HepG2 (cell line): Measurements from ENCODE around the gene SEMA4B. TPM values are rescaled to one million over a fixed set of nuclear protein-coding genes. Genes with fewer than 3 reads are reported as not detected.

Experiments used
- EHMT2 ChIP-seq: fragments of 200-600 bp; sonication (generic); IDR thresholded peaks from 2 replicates; pipeline ENCODE4 v1.7.0; 2017; ENCODE audit warnings: antibody characterized with exemption, low read depth, low read length, borderline replicate concordance
- FOXK1 ChIP-seq: sonication (generic); formaldehyde crosslinking; IDR thresholded peaks from 2 replicates; pipeline ENCODE4 v1.4.0; 2020; ENCODE audit warnings: low read depth, missing genetic modification reagents, borderline replicate concordance
- HNRNPH1 ChIP-seq: fragments of 200-400 bp; formaldehyde crosslinking; optimal IDR thresholded peaks from 2 replicates; pipeline ENCODE3; 2017; ENCODE audit warnings: mild to moderate bottlenecking, low read depth, low read length
- IRF9 ChIP-seq: sonication (generic); formaldehyde crosslinking; IDR thresholded peaks from 2 replicates; pipeline ENCODE4 v1.8.0; 2022; ENCODE audit warnings: missing genetic modification reagents, mild to moderate bottlenecking, borderline replicate concordance
- KDM6A ChIP-seq: IDR thresholded peaks from 2 replicates; pipeline ENCODE4 v1.6.1; 2016; ENCODE audit warnings: low read depth
- NR2C2 ChIP-seq: sonication (generic); formaldehyde crosslinking; IDR thresholded peaks from 2 replicates; pipeline ENCODE4 v1.4.0; 2020; ENCODE audit warnings: missing genetic modification reagents, mild to moderate bottlenecking, moderate library complexity, borderline replicate concordance
- POLR2A ChIP-seq, 2 experiments: IDR thresholded peaks; 2 replicates each; pipeline ENCODE4 v1.6.1; 2011; ENCODE audit warnings: low read depth in 2 of 2, low read length in 2 of 2, mild to moderate bottlenecking in 1 of 2, moderate library complexity in 1 of 2; ENCODE audit not compliant: insufficient read depth in 1 of 2
- ZBTB39 ChIP-seq: sonication (generic); formaldehyde crosslinking; IDR thresholded peaks from 2 replicates; pipeline ENCODE4 v1.5.0; 2020; ENCODE audit warnings: missing genetic modification reagents
- ZNF136 ChIP-seq: sonication (generic); formaldehyde crosslinking; IDR thresholded peaks from 2 replicates; pipeline ENCODE4 v1.8.1; 2022; ENCODE audit warnings: low read depth, mild to moderate bottlenecking, moderate library complexity, missing genetic modification reagents
- ZNF205 ChIP-seq: IDR thresholded peaks from 2 replicates; pipeline ENCODE4 v1.6.1; 2018; ENCODE audit warnings: missing biosample characterization, missing genetic modification reagents
- ZNF232 ChIP-seq: sonication (generic); formaldehyde crosslinking; IDR thresholded peaks from 2 replicates; pipeline ENCODE4 v1.4.0; 2020; ENCODE audit warnings: missing genetic modification reagents, borderline replicate concordance
- ZNF343 ChIP-seq: sonication (generic); formaldehyde crosslinking; IDR thresholded peaks from 2 replicates; pipeline ENCODE4 v1.4.0; 2020; ENCODE audit warnings: mild to moderate bottlenecking, missing genetic modification reagents
- ZNF749 ChIP-seq: sonication (generic); formaldehyde crosslinking; IDR thresholded peaks from 2 replicates; pipeline ENCODE4 v1.8.0; 2022; ENCODE audit warnings: mild to moderate bottlenecking, missing genetic modification reagents, moderate library complexity, borderline replicate concordance
- polyA plus RNA-seq, 8 experiments: library from polyadenylated mRNA; depleted of rRNA in 3 of 8; stranded (reverse) in 7 of 8; unstranded in 1 of 8; fragments of >200 nt; fragmentation: Illumina TruSeq in 4 of 8; extraction: Trizol in 4 of 8; gene quantifications; 2 replicates each; pipeline versions ENCODE4 v1.2.1 to v1.2.3, GENCODE V29; 2011 to 2016; ENCODE audit warnings: low read depth in 4 of 8, missing spikeins in 1 of 8, mixed read lengths in 1 of 8; ENCODE audit not compliant: insufficient read depth in 1 of 8
- total RNA-seq, 5 experiments: library from RNA; depleted of rRNA; stranded (reverse); fragments of >200 nt; fragmentation: Illumina TruSeq; extraction: Trizol; gene quantifications; 2 replicates each; pipeline ENCODE4 v1.2.3, GENCODE V29; 2016; ENCODE audit warnings: low read depth in 1 of 5
- TF ChIP-seq, protein P1 (sequence below): sonication (generic); formaldehyde crosslinking; IDR thresholded peaks from 2 replicates; pipeline ENCODE4 v1.8.1; 2022; ENCODE audit warnings: low read depth, mild to moderate bottlenecking, missing genetic modification reagents
- TF ChIP-seq, protein P2 (sequence below): sonication (generic); formaldehyde crosslinking; IDR thresholded peaks from 2 replicates; pipeline ENCODE4 v1.5.1; 2020; ENCODE audit warnings: mild to moderate bottlenecking, missing genetic modification reagents, moderate library complexity
- TF ChIP-seq, protein P3 (sequence below): sonication (generic); formaldehyde crosslinking; IDR thresholded peaks from 2 replicates; pipeline ENCODE4 v1.4.0; 2020; ENCODE audit warnings: missing genetic modification reagents

SEMA4B gene
- total and polyA plus RNA-seq, 2 of the 13 experiments (the other 11 are each of a cell fraction or from before 2014, with no cell fraction given), result 2.1 to 17.0 TPM

GRCh38 chr15:90184786-90185704, 16.1 kb upstream of the SEMA4B start (continued):
- TF ChIP-seq, protein P1, sequence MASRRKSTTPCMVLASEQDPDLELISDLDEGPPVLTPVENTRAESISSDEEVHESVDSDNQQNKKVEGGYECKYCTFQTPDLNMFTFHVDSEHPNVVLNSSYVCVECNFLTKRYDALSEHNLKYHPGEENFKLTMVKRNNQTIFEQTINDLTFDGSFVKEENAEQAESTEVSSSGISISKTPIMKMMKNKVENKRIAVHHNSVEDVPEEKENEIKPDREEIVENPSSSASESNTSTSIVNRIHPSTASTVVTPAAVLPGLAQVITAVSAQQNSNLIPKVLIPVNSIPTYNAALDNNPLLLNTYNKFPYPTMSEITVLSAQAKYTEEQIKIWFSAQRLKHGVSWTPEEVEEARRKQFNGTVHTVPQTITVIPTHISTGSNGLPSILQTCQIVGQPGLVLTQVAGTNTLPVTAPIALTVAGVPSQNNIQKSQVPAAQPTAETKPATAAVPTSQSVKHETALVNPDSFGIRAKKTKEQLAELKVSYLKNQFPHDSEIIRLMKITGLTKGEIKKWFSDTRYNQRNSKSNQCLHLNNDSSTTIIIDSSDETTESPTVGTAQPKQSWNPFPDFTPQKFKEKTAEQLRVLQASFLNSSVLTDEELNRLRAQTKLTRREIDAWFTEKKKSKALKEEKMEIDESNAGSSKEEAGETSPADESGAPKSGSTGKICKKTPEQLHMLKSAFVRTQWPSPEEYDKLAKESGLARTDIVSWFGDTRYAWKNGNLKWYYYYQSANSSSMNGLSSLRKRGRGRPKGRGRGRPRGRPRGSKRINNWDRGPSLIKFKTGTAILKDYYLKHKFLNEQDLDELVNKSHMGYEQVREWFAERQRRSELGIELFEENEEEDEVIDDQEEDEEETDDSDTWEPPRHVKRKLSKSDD (CRISPR knock-in tag), result no peak
- TF ChIP-seq POLR2A (IDR thresholded peaks at IDR 0.05; ENCODE audit: insufficient read depth in 1 of 2, low read depth in 2 of 2, low read length in 2 of 2) (peak in 1 of 2 experiments; percentile 57; a peak in 1 of 4 replicates), KDM6A (CRISPR knock-in tag) (no peak), EHMT2 (no peak), FOXK1 (CRISPR knock-in tag) (peak; percentile 58; the same call in 1 of the 2 replicates), IRF9 (CRISPR knock-in tag) (no peak), ZNF205 (CRISPR knock-in tag) (0 out of 2 replicates have a peak, but pooled peaks have one; percentile 29), NR2C2 (CRISPR knock-in tag) (peak; percentile 25; the same call in 1 of the 2 replicates), ZBTB39 (CRISPR knock-in tag) (no peak), HNRNPH1 (no peak), ZNF232 (peak; percentile 18; the same call in 1 of the 2 replicates), ZNF343 (CRISPR knock-in tag) (no peak), ZNF136 (CRISPR knock-in tag) (0 out of 2 replicates have a peak, but pooled peaks have one; percentile 55), ZNF749 (CRISPR knock-in tag) (peak; percentile 44; the same call in 1 of the 2 replicates)
- TF ChIP-seq, protein P2, sequence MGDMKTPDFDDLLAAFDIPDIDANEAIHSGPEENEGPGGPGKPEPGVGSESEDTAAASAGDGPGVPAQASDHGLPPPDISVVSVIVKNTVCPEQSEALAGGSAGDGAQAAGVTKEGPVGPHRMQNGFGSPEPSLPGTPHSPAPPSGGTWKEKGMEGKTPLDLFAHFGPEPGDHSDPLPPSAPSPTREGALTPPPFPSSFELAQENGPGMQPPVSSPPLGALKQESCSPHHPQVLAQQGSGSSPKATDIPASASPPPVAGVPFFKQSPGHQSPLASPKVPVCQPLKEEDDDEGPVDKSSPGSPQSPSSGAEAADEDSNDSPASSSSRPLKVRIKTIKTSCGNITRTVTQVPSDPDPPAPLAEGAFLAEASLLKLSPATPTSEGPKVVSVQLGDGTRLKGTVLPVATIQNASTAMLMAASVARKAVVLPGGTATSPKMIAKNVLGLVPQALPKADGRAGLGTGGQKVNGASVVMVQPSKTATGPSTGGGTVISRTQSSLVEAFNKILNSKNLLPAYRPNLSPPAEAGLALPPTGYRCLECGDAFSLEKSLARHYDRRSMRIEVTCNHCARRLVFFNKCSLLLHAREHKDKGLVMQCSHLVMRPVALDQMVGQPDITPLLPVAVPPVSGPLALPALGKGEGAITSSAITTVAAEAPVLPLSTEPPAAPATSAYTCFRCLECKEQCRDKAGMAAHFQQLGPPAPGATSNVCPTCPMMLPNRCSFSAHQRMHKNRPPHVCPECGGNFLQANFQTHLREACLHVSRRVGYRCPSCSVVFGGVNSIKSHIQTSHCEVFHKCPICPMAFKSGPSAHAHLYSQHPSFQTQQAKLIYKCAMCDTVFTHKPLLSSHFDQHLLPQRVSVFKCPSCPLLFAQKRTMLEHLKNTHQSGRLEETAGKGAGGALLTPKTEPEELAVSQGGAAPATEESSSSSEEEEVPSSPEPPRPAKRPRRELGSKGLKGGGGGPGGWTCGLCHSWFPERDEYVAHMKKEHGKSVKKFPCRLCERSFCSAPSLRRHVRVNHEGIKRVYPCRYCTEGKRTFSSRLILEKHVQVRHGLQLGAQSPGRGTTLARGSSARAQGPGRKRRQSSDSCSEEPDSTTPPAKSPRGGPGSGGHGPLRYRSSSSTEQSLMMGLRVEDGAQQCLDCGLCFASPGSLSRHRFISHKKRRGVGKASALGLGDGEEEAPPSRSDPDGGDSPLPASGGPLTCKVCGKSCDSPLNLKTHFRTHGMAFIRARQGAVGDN (CRISPR knock-in tag), result peak; percentile 83
- TF ChIP-seq, protein P3, sequence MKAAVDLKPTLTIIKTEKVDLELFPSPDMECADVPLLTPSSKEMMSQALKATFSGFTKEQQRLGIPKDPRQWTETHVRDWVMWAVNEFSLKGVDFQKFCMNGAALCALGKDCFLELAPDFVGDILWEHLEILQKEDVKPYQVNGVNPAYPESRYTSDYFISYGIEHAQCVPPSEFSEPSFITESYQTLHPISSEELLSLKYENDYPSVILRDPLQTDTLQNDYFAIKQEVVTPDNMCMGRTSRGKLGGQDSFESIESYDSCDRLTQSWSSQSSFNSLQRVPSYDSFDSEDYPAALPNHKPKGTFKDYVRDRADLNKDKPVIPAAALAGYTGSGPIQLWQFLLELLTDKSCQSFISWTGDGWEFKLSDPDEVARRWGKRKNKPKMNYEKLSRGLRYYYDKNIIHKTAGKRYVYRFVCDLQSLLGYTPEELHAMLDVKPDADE (CRISPR knock-in tag), result no peak
